Measurements from ENCODE around the gene SEMA6A.

DNA sequence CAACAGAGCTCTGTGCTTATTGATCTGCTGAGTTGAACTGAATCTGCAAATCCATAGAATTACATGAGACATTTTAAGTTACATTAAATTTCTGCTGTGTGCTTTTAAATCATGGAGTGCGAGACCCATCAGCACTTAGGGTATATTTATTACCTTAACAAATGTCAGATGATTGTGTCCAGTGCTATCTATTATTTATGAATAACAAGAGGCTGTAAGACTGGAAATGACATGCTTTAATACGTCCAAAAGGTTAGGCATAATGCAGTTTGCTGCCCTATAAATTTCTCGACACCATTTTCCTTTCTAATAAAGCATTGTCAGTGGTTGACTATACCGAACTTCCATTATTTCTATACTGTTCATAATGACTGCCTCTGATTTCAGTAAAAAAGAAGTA, 117.6 kb downstream of the SEMA6A start:
- TF ChIP-seq YY1 (IDR thresholded peaks at IDR 0.05; ENCODE audit: insufficient read depth, insufficient read length): no peak
- TF ChIP-seq ZNF274 (IDR thresholded peaks at IDR 0.05; ENCODE audit: low read depth, low read length): no peak
